Spinal cord (tissue), 10 donors: Measurements from ENCODE around the gene CYP46A1. TPM values are rescaled to one million over a fixed set of nuclear protein-coding genes. Genes with fewer than 3 reads are reported as not detected.
A peak's percentile ranks its signal among the peaks of the same experiment; 100 is the strongest.

Experiments used
- DNase-seq, 6 donors: peaks; one replicate each; pipeline versions ENCODE4 v3.0.0 to v3.0.0-alpha.2; 2013 to 2015; ENCODE audit warnings: low spot score in 6 of 6, low read depth in 4 of 6
- H3K27ac ChIP-seq: one replicate; pipeline ENCODE4 v1.5.1; 2013; ENCODE audit warnings: low read depth, low read length, control low read depth
- H3K27me3 ChIP-seq: one replicate; pipeline ENCODE4 v1.6.1; 2013; ENCODE audit warnings: low read length; ENCODE audit not compliant: control insufficient read depth, insufficient read depth
- H3K36me3 ChIP-seq: one replicate; pipeline ENCODE4 v1.6.1; 2013; ENCODE audit warnings: low read length; ENCODE audit not compliant: control insufficient read depth, insufficient read depth
- H3K4me1 ChIP-seq: one replicate; pipeline ENCODE4 v1.6.1; 2013; ENCODE audit warnings: low read length; ENCODE audit not compliant: control insufficient read depth, insufficient read depth
- H3K4me3 ChIP-seq: one replicate; pipeline ENCODE4 v1.5.1; 2013; ENCODE audit warnings: low read depth, low read length, control low read depth
- H3K9me3 ChIP-seq: one replicate; pipeline ENCODE4 v1.6.1; 2013; ENCODE audit warnings: low read length; ENCODE audit not compliant: control insufficient read depth, insufficient read depth
- WGBS: methylation state at CpG from one replicate; pipeline ENCODE4 v1.1.5; 2013; ENCODE audit warnings: missing lambda C conversion rate; ENCODE audit not compliant: insufficient coverage; 5-methylcytosine and 5-hydroxymethylcytosine counted together
- polyA plus RNA-seq, 2 donors: library from polyadenylated mRNA; unstranded; fragments of 120-200 nt; gene quantifications; one replicate each; pipeline ENCODE4 v1.2.1, GENCODE V29; 2013; ENCODE audit not compliant: insufficient read length in 2 of 2
- total RNA-seq, 2 donors: library from RNA; depleted of rRNA in 1 of 2; stranded (reverse); fragments of 120-200 nt in 1 of 2; fragments of >200 nt in 1 of 2; gene quantifications; one replicate each; pipeline versions ENCODE4 v1.2.3 to v1.2.4, GENCODE V29; 2013 to 2014
- donor health status: healthy.

Gene CYP46A1
- total and polyA plus RNA-seq, 4 donors: 5.5 to 42.2 (median 26.0) TPM

- Histone ChIP-seq H3K4me1 (no peaks in the 10 kb centered on the region), H3K27me3 (no peaks in the 10 kb centered on the region), H3K4me3 (no peak overlapping the region), H3K9me3 (no peaks in the 10 kb centered on the region), H3K27ac (no peak overlapping the region), H3K36me3 (peaks cover 11% of the 10 kb centered on the region)
- no peak for DNase-seq
- 80% methylated on average over 2 of the region's 4 CpGs for WGBS
These were observed 12.8 kb downstream of the CYP46A1 start for GRCh38 chr14:99696929-99697328.

DNA sequence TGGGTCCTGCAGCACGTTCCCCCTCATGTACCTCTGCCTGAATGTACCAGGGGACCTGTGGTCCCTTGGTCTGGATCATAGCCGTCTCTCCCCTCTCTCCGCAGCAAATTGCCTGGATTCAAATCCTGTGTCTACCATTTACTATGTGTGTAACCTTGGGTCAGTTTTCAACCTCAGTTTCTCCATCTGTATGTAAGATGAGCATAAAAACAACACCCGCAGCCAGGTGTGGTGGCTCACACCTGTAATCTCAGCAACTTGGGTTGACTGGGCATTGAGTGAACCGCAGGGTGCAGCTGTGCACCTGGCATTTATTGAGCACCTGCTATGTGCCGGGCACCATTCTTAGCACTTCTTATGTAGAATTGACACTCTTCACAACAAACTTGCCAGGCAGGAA is 14.1 kb downstream of the CYP46A1 start:
- 77% methylated on average over 5 of the region's 6 CpGs for WGBS
- no peak overlapping the region for H3K27ac ChIP-seq
- DNase-seq: no peak
- no peaks in the 10 kb centered on the region for H3K9me3 ChIP-seq
- no peak overlapping the region for H3K4me3 ChIP-seq
- H3K4me1 ChIP-seq: no peaks in the 10 kb centered on the region
- H3K27me3 ChIP-seq: no peaks in the 10 kb centered on the region
- peaks cover 11% of the 10 kb centered on the region for H3K36me3 ChIP-seq

DNA sequence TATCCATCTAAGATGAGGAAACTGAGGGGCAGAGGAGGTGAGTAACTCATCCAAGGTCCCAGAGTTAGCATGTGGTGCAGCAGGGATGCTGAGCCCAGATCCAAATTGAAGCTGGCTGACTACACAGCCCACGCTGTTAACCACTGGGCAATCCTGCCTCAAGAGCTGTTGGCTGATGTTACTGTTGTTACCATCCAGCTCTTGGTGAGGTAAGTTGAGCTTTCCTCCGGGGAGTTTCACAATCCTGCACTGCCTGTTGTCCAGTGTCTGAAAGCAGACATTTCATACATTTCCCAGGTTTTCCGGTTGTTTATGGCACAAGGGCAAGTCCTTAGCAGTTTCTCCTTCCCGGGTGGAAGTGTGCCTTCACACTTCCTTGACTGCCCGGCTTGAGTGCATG is 14.5 kb downstream of the CYP46A1 start:
- Histone ChIP-seq H3K27ac (no peak overlapping the region), H3K36me3 (peaks cover 11% of the 10 kb centered on the region), H3K4me3 (no peak overlapping the region), H3K27me3 (no peaks in the 10 kb centered on the region), H3K9me3 (no peaks in the 10 kb centered on the region), H3K4me1 (no peaks in the 10 kb centered on the region)
- 85% methylated on average over 5 of the region's 5 CpGs for WGBS
- DNase-seq: no peak

DNA sequence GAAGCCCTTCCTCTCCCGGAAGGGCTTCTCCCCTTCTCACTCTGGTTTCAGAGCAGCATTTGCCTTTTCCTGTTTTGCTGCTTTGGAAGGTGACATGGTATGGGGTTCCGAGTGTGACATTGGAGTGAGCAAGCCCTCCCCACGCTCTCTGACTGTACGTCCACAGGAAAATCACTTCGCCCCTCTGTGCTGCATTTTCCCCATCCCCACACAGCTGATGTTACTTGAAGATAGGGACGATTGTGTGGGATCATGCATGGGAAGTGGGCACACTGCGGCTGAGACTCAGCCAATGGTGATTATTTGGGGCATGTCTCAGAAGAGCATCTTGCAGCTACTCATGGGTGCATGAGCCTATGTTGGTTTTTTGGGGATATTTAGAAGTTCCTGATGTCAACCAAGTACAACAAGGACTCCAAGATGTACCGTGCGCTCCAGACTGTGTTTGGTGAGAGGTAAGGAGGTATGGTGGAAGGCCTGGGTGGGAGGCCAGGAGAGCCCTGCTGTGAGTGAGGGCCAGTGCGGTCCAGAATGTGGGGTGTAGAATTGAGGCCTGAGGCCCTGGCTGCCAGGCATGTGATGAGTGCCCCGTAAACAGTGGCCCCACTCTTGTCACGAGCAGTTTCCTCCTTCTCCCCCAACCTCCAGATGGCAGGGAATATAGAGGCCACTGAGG is 15.1 kb downstream of the CYP46A1 start:
- WGBS: 97% methylated on average over 4 of the region's 12 CpGs
- Histone ChIP-seq H3K27me3 (no peaks in the 10 kb centered on the region), H3K4me3 (no peak overlapping the region), H3K27ac (no peak overlapping the region), H3K4me1 (no peaks in the 10 kb centered on the region), H3K36me3 (peaks cover 11% of the 10 kb centered on the region), H3K9me3 (no peaks in the 10 kb centered on the region)
- no peak for DNase-seq

GRCh38 chr14:99699861-99700260 is 15.8 kb downstream of the CYP46A1 start:
- no peak for DNase-seq
- 93% methylated on average over 16 of the region's 16 CpGs for WGBS
- Histone ChIP-seq H3K27me3 (no peaks in the 10 kb centered on the region), H3K27ac (no peak overlapping the region), H3K4me1 (no peaks in the 10 kb centered on the region), H3K9me3 (no peaks in the 10 kb centered on the region), H3K4me3 (no peak overlapping the region), H3K36me3 (peaks cover 11% of the 10 kb centered on the region)

- no peaks in the 10 kb centered on the region for H3K27me3 ChIP-seq
- H3K4me1 ChIP-seq: no peaks in the 10 kb centered on the region
- no peak overlapping the region for H3K27ac ChIP-seq
- no peaks in the 10 kb centered on the region for H3K9me3 ChIP-seq
- no peak overlapping the region for H3K4me3 ChIP-seq
- 55% methylated on average over 5 of the region's 6 CpGs for WGBS
- DNase-seq: peak in 2 of 6 donors; percentile 53 to 61
- peaks cover 11% of the 10 kb centered on the region for H3K36me3 ChIP-seq
These were observed 16.3 kb downstream of the CYP46A1 start for GRCh38 chr14:99700379-99700778.

GRCh38 chr14:99701260-99701659 is 17.2 kb downstream of the CYP46A1 start:
- Histone ChIP-seq H3K27me3 (no peaks in the 10 kb centered on the region), H3K9me3 (no peaks in the 10 kb centered on the region), H3K4me3 (no peak overlapping the region), H3K4me1 (no peaks in the 10 kb centered on the region), H3K36me3 (peaks cover 14% of the 10 kb centered on the region), H3K27ac (no peak overlapping the region)
- no CpG with 5 or more reads among the region's 1 CpG for WGBS
- no peak for DNase-seq

DNA sequence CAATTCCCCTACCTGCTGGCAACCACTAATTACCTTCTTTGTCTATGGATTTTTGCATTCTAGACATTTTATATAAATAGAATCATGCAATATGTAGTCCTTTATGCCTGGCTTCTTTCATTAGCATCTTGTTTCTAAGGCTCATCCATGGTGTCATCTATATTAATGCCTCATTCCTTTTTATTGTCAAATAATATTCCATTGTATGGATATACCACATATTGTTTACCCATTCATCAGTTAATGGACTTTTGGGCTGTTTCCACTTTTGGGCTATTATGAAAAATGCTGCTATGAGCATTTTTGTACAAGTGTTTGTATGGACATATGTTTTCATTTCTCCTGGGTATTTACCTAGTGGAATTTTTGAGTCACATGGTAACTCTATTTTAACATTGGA is 18.0 kb downstream of the CYP46A1 start:
- H3K9me3 ChIP-seq: no peaks in the 10 kb centered on the region
- H3K27me3 ChIP-seq: no peaks in the 10 kb centered on the region
- H3K27ac ChIP-seq: no peak overlapping the region
- no peaks in the 10 kb centered on the region for H3K4me1 ChIP-seq
- H3K4me3 ChIP-seq: no peak overlapping the region
- no peak for DNase-seq
- peaks cover 20% of the 10 kb centered on the region for H3K36me3 ChIP-seq

DNA sequence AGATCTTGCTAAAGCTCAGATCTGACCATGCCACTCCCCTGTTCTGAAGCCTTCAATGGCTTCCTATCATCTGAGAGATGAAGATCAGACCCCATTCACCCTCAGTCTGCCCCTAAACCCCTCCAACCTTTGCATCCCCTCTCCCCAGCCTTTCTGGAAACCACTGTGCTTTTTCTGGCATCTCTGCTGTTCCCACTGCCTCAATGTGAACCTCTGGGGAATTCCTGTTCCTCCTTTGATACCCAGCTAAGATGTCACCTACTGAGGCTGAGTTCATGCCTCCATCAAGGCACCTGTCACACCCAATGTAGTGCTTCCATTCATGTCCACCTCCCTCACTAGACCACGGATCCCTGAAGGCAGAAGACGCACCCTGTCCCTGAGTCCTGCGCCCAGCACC is 19.3 kb downstream of the CYP46A1 start:
- H3K27me3 ChIP-seq: no peaks in the 10 kb centered on the region
- no peak for DNase-seq
- WGBS: 100% methylated on average over 2 of the region's 3 CpGs
- H3K9me3 ChIP-seq: no peaks in the 10 kb centered on the region
- no peak overlapping the region for H3K27ac ChIP-seq
- H3K36me3 ChIP-seq: peaks cover 27% of the 10 kb centered on the region
- H3K4me1 ChIP-seq: no peaks in the 10 kb centered on the region
- H3K4me3 ChIP-seq: no peak overlapping the region

DNA sequence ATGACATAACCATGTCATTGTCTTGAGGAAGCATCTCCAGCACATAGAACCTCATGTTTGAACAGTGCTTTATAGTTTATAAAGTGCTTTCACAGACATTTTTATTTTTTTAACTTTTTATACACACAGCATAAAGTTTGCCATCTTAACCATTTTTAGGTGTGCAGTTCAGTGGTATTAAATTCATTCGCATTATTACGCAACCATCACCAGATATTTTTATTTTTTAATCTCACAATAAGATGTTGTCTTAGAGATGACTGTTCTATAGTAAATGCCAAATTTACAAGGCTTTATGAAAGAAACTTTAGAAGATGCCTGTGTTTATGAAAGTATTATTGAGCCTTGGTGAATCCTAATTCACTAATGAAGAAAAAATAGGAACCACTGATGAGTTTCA is 19.9 kb downstream of the CYP46A1 start:
- no peaks in the 10 kb centered on the region for H3K4me1 ChIP-seq
- whole genome bisulfite sequencing: no CpG with 5 or more reads among the region's 2 CpGs
- H3K36me3 ChIP-seq: peaks cover 29% of the 10 kb centered on the region
- H3K27ac ChIP-seq: no peak overlapping the region
- no peaks in the 10 kb centered on the region for H3K9me3 ChIP-seq
- H3K27me3 ChIP-seq: no peaks in the 10 kb centered on the region
- DNase-seq: no peak
- no peak overlapping the region for H3K4me3 ChIP-seq
